HCT116 (cell line): Measurements from ENCODE around the gene EIF3K. TPM values are rescaled to one million over a fixed set of nuclear protein-coding genes. Genes with fewer than 3 reads are reported as not detected.

ENCODE experiments used
- ATAC-seq: fragments of 200-7000 bp; cut with Tn5 transposase; 2 replicates; pipeline ENCODE4 v1.9.1; 2020; ENCODE audit warnings: mild to moderate bottlenecking, moderate library complexity
- BruUV-seq: library from RNA; stranded (reverse); fragments of 400-500 nt; replicated peaks from 2 replicates; lab custom pipeline; 2021; lab: Mats Ljungman, UMichigan
- CTCF ChIA-PET: fragments of 300-600 bp; sonication (Branson Sonifier 250); formaldehyde crosslinking; loops from one replicate; lab custom pipeline; 2021; ENCODE audit warnings: antibody characterized with exemption; lab: Charles Lee
- POLR2A ChIA-PET: fragments of 300-600, 350-600 bp; sonication (Branson Sonifier 250); formaldehyde crosslinking; loops from one replicate; lab custom pipeline; 2021; ENCODE audit warnings: antibody characterized with exemption; lab: Charles Lee
- RAD21 ChIA-PET, 2 experiments: fragments of 300-600 bp; sonication (Branson Sonifier 250); formaldehyde crosslinking; loops; one replicate each; lab custom pipeline; 2023; ENCODE audit warnings: low total read pairs in 2 of 2; ENCODE audit not compliant: uncharacterized antibody in 2 of 2, unreplicated experiment in 2 of 2, low non-redundant PET in 1 of 2; lab: Charles Lee
- DNase-seq: peaks from one replicate; pipeline ENCODE4 v3.0.0-alpha.2; 2010; ENCODE audit warnings: low read depth, low spot score
- H2AFZ ChIP-seq: fragments of 200-600 bp; shearing (Covaris generic), sonication (generic); 2 replicates; pipeline ENCODE4 v1.6.1; 2017; ENCODE audit warnings: low read depth, mixed run types, mixed read lengths, antibody characterized with exemption, low read length; ENCODE audit not compliant: poor library complexity, severe bottlenecking
- H3K27ac ChIP-seq: 2 replicates; pipeline ENCODE4 v1.5.1; 2012; ENCODE audit warnings: low read depth, low read length
- H3K27me3 ChIP-seq: fragments of 200-600 bp; sonication (generic); 2 replicates; pipeline ENCODE4 v1.6.1; 2016; ENCODE audit warnings: mixed run types, low read length, mixed read lengths; ENCODE audit not compliant: insufficient read depth
- H3K36me3 ChIP-seq, 2 experiments: fragments of 200-500 bp in 1 of 2; fragments of 200-600 bp in 1 of 2; sonication (Bioruptor generic) in 1 of 2; sonication (generic) in 1 of 2; 2 replicates each; pipeline versions ENCODE4 v1.5.1 to v1.6.1; 2014 to 2016; ENCODE audit warnings: low read length in 2 of 2, inconsistent platforms in 1 of 2, mixed read lengths in 1 of 2, mixed run types in 1 of 2; ENCODE audit not compliant: insufficient read depth in 2 of 2, control insufficient read depth in 1 of 2
- H3K4me1 ChIP-seq, 2 experiments: fragments of 200-600 bp in 1 of 2; sonication (generic) in 1 of 2; 2 replicates each; pipeline versions ENCODE4 v1.5.1 to v1.6.1; 2012 to 2017; ENCODE audit warnings: low read length in 2 of 2, inconsistent platforms in 1 of 2, mild to moderate bottlenecking in 1 of 2, mixed read lengths in 1 of 2, mixed run types in 1 of 2, moderate library complexity in 1 of 2; ENCODE audit not compliant: insufficient read depth in 2 of 2, control insufficient read depth in 1 of 2
- H3K4me2 ChIP-seq: fragments of 200-600 bp; sonication (generic); 2 replicates; pipeline ENCODE4 v1.6.1; 2017; ENCODE audit warnings: mixed run types, low read length, mixed read lengths
- H3K4me3 ChIP-seq, 2 experiments: fragments of 200-600 bp in 1 of 2; sonication (generic) in 1 of 2; replicated peaks in 1 of 2; 2 replicates each; pipeline ENCODE4 v1.5.1; 2011 to 2016; ENCODE audit warnings: low read length in 2 of 2, control low read depth in 1 of 2, low read depth in 1 of 2, mild to moderate bottlenecking in 1 of 2, mixed read lengths in 1 of 2, mixed run types in 1 of 2
- H3K79me2 ChIP-seq: fragments of 200-600 bp; sonication (generic); 2 replicates; pipeline ENCODE4 v1.6.1; 2017; ENCODE audit warnings: mild to moderate bottlenecking, mixed run types, low read length, moderate library complexity, mixed read lengths; ENCODE audit not compliant: insufficient read depth
- H3K9ac ChIP-seq: fragments of 200-600 bp; sonication (generic); 2 replicates; pipeline ENCODE4 v1.6.1; 2016; ENCODE audit warnings: low read length, mixed read lengths
- H3K9me2 ChIP-seq: fragments of 200-600 bp; sonication (generic), shearing (Covaris generic); 2 replicates; pipeline ENCODE4 v1.6.1; 2017; ENCODE audit warnings: mixed run types, mild to moderate bottlenecking, moderate library complexity; ENCODE audit not compliant: insufficient read depth
- H3K9me3 ChIP-seq, 2 experiments: fragments of 200-500 bp in 1 of 2; fragments of 200-600 bp in 1 of 2; sonication (Bioruptor generic) in 1 of 2; sonication (generic) in 1 of 2; 2 replicates each; pipeline ENCODE4 v1.6.1; 2014 to 2017; ENCODE audit warnings: low read length in 2 of 2, mixed read lengths in 2 of 2, inconsistent platforms in 1 of 2, low read depth in 1 of 2, mild to moderate bottlenecking in 1 of 2, mixed run types in 1 of 2, moderate library complexity in 1 of 2; ENCODE audit not compliant: control insufficient read depth in 1 of 2, insufficient read depth in 1 of 2
- H4K20me1 ChIP-seq: fragments of 200-600 bp; sonication (generic), shearing (Covaris generic); 2 replicates; pipeline ENCODE4 v1.6.1; 2017; ENCODE audit warnings: mixed run types, mild to moderate bottlenecking, moderate library complexity; ENCODE audit not compliant: insufficient read depth
- JUND ChIP-seq: IDR thresholded peaks from 2 replicates; pipeline ENCODE4 v1.6.1; 2012
- POLR2A ChIP-seq: IDR thresholded peaks from 2 replicates; pipeline ENCODE4 v1.7.0; 2011; ENCODE audit warnings: borderline replicate concordance; ENCODE audit not compliant: insufficient read depth, insufficient read length; ENCODE audit errors: extremely low read depth
- POLR2AphosphoS5 ChIP-seq: IDR thresholded peaks from 2 replicates; pipeline ENCODE4 v1.6.1; 2011; ENCODE audit warnings: mild to moderate bottlenecking, low read depth, low read length, moderate library complexity
- ZBTB33 ChIP-seq: IDR thresholded peaks from 2 replicates; pipeline ENCODE4 v1.6.1; 2011; ENCODE audit warnings: mild to moderate bottlenecking, low read length, moderate library complexity; ENCODE audit not compliant: insufficient replicate concordance; ENCODE audit errors: extremely low read depth
- ZNF274 ChIP-seq: fragments of 200-500 bp; sonication (Bioruptor generic); IDR thresholded peaks from 2 replicates; pipeline ENCODE4 v1.6.1; 2014; ENCODE audit warnings: mild to moderate bottlenecking, low read depth, low read length, inconsistent platforms
- intact Hi-C: fragments of 100-400 bp; cut with micrococcal nuclease; formaldehyde crosslinking; loops from 2 replicates; pipeline ENCODE4 v1.10.0; 2022
- total RNA-seq: library from RNA; stranded (reverse); gene quantifications from one replicate; pipeline ENCODE4 v1.2.1, GENCODE V29; 2021; ENCODE audit not compliant: unreplicated experiment
- TF ChIP-seq, protein P1 (sequence below): IDR thresholded peaks from 2 replicates; pipeline ENCODE4 v1.6.1; 2012; ENCODE audit warnings: low read depth
- TF ChIP-seq, protein P2 (sequence below): IDR thresholded peaks from 2 replicates; pipeline ENCODE4 v1.6.1; 2012

EIF3K gene
- total RNA-seq, 1 experiment from 2014 or later, result 313 TPM

DNA sequence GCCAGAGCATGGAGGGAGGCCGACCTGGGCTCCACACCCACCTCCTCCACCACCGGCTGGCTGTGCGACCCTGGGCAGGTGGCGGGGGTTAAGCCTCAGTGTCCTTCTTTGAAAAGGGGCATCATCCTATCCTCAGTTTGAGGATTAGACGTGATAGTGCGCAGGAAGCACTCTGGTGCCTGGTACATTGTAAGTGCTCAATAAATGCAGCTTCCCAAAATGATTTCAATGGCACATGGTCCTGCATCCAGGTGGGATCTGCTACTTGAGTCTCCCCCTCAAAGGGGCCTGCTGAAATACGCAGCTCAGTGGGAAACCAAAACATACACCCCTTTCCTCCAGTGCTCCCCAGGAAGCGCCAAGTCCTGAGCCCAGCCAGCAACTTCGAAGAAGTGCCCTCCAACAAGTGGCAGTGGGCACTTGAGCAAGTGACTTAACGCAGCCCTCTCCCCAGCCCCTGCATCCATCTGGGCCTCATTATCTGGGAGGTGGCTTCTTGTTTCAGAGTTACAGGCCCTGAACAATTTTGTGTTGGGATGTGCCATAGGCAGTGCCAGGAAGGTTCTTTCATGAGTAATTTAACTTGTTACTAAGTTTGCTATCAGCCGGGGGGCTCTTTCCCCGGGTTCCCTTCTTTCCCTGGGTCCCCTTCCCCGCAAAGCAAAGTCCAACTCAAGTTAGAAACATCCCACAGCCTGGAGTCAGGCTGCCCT is 46.4 kb downstream of the EIF3K start:
- ATAC-seq, result no peak
- BruUV-seq, result no TSS peak
- Histone ChIP-seq H3K27me3 (no peaks in the 10 kb centered on the region), H3K4me1 (peaks cover 77 to 95% of the 10 kb centered on the region in 2 experiments), H3K27ac (peak overlapping the region; percentile 17; the same call in 1 of the 2 replicates), H4K20me1 (peaks cover 11% of the 10 kb centered on the region; the same call in 1 of the 2 replicates), H3K9ac (peak overlapping the region; percentile 26; the same call in 1 of the 2 replicates), H3K79me2 (peaks cover 100% of the 10 kb centered on the region), H3K4me2 (peak overlapping the region; percentile 25)
- intact Hi-C loops, result no loop called here
- TF ChIP-seq JUND (no peak), ZBTB33 (no peak), POLR2AphosphoS5 (no peak), POLR2A (no peak), ZNF274 (no peak)
- TF ChIP-seq, protein P1, sequence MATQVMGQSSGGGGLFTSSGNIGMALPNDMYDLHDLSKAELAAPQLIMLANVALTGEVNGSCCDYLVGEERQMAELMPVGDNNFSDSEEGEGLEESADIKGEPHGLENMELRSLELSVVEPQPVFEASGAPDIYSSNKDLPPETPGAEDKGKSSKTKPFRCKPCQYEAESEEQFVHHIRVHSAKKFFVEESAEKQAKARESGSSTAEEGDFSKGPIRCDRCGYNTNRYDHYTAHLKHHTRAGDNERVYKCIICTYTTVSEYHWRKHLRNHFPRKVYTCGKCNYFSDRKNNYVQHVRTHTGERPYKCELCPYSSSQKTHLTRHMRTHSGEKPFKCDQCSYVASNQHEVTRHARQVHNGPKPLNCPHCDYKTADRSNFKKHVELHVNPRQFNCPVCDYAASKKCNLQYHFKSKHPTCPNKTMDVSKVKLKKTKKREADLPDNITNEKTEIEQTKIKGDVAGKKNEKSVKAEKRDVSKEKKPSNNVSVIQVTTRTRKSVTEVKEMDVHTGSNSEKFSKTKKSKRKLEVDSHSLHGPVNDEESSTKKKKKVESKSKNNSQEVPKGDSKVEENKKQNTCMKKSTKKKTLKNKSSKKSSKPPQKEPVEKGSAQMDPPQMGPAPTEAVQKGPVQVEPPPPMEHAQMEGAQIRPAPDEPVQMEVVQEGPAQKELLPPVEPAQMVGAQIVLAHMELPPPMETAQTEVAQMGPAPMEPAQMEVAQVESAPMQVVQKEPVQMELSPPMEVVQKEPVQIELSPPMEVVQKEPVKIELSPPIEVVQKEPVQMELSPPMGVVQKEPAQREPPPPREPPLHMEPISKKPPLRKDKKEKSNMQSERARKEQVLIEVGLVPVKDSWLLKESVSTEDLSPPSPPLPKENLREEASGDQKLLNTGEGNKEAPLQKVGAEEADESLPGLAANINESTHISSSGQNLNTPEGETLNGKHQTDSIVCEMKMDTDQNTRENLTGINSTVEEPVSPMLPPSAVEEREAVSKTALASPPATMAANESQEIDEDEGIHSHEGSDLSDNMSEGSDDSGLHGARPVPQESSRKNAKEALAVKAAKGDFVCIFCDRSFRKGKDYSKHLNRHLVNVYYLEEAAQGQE, result no peak
- TF ChIP-seq, protein P2, sequence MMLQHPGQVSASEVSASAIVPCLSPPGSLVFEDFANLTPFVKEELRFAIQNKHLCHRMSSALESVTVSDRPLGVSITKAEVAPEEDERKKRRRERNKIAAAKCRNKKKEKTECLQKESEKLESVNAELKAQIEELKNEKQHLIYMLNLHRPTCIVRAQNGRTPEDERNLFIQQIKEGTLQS, result no peak
- TF ChIP-seq, all 23 proteins: peak for 0
- CTCF ChIA-PET, result interaction anchor here (0.6 kb wide), 1 partner anchor 440 kb away, joined by 3 read pairs; no protein-coding TSS in a partner anchor
- H3K9me2 ChIP-seq, result no peaks in the 10 kb centered on the region
- no peak for DNase-seq
- H2AFZ ChIP-seq, result no peak overlapping the region
- POLR2A ChIA-PET, result no interaction called here
- RAD21 ChIA-PET, result no interaction called here
- peaks cover 7 to 22% of the 10 kb centered on the region in 2 experiments; a peak in 2 of 4 replicates for H3K36me3 ChIP-seq
- H3K9me3 ChIP-seq, result no peaks in the 10 kb centered on the region
- no peak overlapping the region for H3K4me3 ChIP-seq
